Thoracic aorta (tissue), 2 donors: ENCODE data around the gene MROH9. TPM values are rescaled to one million over a fixed set of nuclear protein-coding genes. Genes with fewer than 3 reads are reported as not detected.

Source experiments
- ATAC-seq: fragments of 150-250 bp; one replicate; pipeline ENCODE4 v1.8.0; 2017; ENCODE audit warnings: low read depth; ENCODE audit not compliant: insufficient number of reproducible peaks, low FRiP score
- DNase-seq: peaks from one replicate; pipeline ENCODE4 v3.0.0-alpha.2; 2020; ENCODE audit warnings: low spot score
- H3K27ac ChIP-seq, 2 donors: fragments of 200-600 bp; sonication (generic); 1 replicate in 1 of 2; 2 replicates in 1 of 2; pipeline ENCODE4 v1.5.1; 2016; ENCODE audit warnings: mild to moderate bottlenecking in 2 of 2, moderate library complexity in 2 of 2
- H3K27me3 ChIP-seq: fragments of 200-600 bp; sonication (generic); replicated peaks from 2 replicates; pipeline ENCODE4 v1.6.0; 2016; ENCODE audit warnings: mild to moderate bottlenecking; ENCODE audit not compliant: insufficient read depth
- H3K36me3 ChIP-seq: fragments of 200-600 bp; sonication (generic); one replicate; pipeline ENCODE4 v1.5.1; 2016
- H3K4me1 ChIP-seq, 2 donors: fragments of 200-600 bp; sonication (generic); 1 replicate in 1 of 2; 2 replicates in 1 of 2; pipeline versions ENCODE4 v1.5.1 to v1.6.0; 2016; ENCODE audit warnings: low read depth in 2 of 2, mild to moderate bottlenecking in 1 of 2; ENCODE audit not compliant: control insufficient read depth in 1 of 2
- H3K4me3 ChIP-seq: fragments of 200-600 bp; sonication (generic); 2 replicates; pipeline ENCODE4 v1.5.1; 2016; ENCODE audit warnings: mild to moderate bottlenecking
- H3K9me3 ChIP-seq: fragments of 200-600 bp; sonication (generic); 2 replicates; pipeline ENCODE4 v1.5.1; 2016
- total RNA-seq, 2 donors: library from RNA; depleted of rRNA; stranded (reverse); fragments of >200 nt; gene quantifications; one replicate each; pipeline versions ENCODE4 v1.1.0 to v1.2.3, GENCODE V29; 2016
- TF ChIP-seq, protein P1 (sequence below): fragments of 200-600 bp; sonication (generic); IDR thresholded peaks from one replicate; pipeline ENCODE4 v1.5.1; 2019; ENCODE audit warnings: antibody characterized with exemption

MROH9 gene, protein sequence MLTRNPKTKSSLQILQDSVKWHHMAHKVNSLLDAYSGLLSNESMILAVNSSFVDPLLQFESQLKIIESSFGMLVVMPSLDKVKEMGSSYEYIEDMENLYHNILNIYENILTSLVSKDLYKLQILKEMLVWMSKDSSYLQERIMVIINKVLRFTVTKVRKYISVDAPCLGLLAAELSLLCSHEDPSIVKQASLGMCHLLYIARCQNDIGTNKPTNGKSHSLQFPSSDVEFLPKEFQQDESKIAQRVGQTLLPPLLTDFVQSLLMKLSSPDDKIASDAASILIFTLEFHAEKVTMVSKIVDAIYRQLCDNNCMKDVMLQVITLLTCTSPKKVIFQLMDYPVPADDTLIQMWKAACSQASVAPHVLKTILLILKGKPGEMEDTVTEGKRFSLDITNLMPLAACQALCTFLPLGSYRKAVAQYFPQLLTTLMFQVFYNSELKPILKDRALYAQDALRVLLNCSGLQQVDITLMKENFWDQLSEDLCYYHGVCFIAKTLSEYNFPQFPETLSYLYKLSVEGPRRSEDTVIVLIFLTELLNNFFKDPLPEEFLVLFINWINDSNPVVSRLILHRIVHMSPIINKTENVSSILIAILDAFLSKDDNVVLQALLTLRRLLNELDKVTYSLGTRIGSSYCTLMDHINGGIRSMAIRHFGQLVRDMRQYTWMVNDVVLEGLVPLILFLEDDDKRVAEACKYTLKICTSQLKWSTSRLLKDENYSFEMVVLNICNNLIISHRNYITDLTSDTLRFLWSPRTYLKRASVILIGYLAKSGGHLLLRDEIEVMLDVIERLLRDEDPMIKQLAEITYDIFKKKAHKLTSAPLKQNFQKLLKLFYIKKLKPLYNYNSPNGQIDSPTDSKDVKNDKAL
- not detected for total RNA-seq

DNA sequence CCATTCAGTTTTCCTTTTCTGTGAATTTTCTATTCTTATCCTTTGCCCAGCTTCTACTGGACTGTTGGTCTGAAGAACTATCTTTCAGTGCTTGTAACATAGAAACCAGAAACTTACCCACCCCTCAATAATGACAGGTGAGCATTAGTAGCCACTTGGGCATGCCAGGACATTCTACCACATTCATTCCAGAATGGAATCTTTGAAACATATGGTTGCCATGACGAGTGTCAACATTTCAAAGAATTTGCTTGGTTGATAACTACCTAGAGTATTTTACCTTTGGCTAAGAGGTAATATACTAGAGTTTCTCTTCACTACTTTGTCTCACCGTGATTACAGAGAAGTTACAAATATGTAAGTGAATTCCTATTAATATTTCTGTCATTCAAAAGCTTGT is at the start of gene MROH9:
Gene MROH9 (plus strand): TSS at position 304 of the 400 bp plus-strand sequence. CDS start 10,023 bp downstream, outside the sequence.
- ATAC-seq: no peak
- H3K36me3 ChIP-seq: no peaks in the 10 kb centered on the region
- peaks cover 0 to 6% of the 10 kb centered on the region in 2 donors for H3K4me1 ChIP-seq
- no peak within 1 kb of the TSS for H3K4me3 ChIP-seq
- DNase-seq: no peak
- H3K27ac ChIP-seq: no peak within 1 kb of the TSS
- no peaks in the 10 kb centered on the region for H3K9me3 ChIP-seq
- no peaks in the 10 kb centered on the region for H3K27me3 ChIP-seq
- TF ChIP-seq, protein P1, sequence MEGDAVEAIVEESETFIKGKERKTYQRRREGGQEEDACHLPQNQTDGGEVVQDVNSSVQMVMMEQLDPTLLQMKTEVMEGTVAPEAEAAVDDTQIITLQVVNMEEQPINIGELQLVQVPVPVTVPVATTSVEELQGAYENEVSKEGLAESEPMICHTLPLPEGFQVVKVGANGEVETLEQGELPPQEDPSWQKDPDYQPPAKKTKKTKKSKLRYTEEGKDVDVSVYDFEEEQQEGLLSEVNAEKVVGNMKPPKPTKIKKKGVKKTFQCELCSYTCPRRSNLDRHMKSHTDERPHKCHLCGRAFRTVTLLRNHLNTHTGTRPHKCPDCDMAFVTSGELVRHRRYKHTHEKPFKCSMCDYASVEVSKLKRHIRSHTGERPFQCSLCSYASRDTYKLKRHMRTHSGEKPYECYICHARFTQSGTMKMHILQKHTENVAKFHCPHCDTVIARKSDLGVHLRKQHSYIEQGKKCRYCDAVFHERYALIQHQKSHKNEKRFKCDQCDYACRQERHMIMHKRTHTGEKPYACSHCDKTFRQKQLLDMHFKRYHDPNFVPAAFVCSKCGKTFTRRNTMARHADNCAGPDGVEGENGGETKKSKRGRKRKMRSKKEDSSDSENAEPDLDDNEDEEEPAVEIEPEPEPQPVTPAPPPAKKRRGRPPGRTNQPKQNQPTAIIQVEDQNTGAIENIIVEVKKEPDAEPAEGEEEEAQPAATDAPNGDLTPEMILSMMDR: no peak

DNA sequence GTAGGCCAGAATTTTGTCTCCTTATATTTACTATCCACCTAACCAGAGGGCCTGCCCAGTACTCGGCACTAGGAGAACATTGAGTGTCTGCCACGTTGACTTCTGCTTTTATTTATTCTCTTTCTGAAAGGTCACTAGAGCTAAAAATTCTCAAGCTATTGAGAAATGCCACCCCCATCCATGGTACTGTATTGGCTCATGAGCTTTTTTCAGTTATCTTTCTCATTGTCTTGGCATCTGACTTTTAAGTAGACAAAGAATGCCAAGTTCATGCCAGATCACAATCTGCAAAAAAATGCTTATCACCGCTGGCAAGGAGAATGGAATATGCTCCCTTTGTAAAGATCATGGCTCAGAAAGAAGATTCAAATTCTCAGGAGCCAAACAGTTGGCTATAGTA is 49.8 kb upstream of the MROH9 start:
- peaks cover 8 to 22% of the 10 kb centered on the region in 2 donors for H3K4me1 ChIP-seq
- ATAC-seq: no peak

DNA sequence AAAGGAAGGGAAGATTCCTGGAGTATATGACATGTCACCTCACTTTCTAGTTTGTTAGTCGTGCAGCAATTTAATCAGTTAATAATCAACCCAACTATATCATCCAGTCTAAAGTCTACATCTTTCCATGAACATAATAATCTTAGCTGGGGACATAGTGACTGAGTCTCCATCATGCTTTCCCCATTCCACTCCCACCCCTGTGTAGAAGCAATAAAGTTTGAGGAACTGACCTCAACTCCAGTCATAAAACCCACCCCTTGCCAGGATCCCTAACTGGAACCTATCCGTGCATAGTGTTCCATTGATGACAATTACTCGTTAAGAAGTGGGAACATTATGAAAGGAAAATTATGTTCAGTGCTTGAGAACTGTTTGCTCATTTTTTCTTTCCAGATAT is 48.9 kb upstream of the MROH9 start:
- H3K9me3 ChIP-seq: no peaks in the 10 kb centered on the region
- TF ChIP-seq, protein P1: no peak
- H3K4me3 ChIP-seq: no peak overlapping the region
- no peak for ATAC-seq
- H3K27ac ChIP-seq: no peak overlapping the region
- no peaks in the 10 kb centered on the region for H3K36me3 ChIP-seq
- no peak for DNase-seq
- H3K27me3 ChIP-seq: no peaks in the 10 kb centered on the region
- H3K4me1 ChIP-seq: peaks cover 5 to 19% of the 10 kb centered on the region in 2 donors

More for the DNA sequence above, 49.8 kb upstream of the MROH9 start:
- H3K27ac ChIP-seq: no peak overlapping the region
- no peaks in the 10 kb centered on the region for H3K9me3 ChIP-seq
- no peak overlapping the region for H3K4me3 ChIP-seq
- H3K27me3 ChIP-seq: no peaks in the 10 kb centered on the region
- no peaks in the 10 kb centered on the region for H3K36me3 ChIP-seq
- DNase-seq: no peak
- TF ChIP-seq, protein P1: no peak

DNA sequence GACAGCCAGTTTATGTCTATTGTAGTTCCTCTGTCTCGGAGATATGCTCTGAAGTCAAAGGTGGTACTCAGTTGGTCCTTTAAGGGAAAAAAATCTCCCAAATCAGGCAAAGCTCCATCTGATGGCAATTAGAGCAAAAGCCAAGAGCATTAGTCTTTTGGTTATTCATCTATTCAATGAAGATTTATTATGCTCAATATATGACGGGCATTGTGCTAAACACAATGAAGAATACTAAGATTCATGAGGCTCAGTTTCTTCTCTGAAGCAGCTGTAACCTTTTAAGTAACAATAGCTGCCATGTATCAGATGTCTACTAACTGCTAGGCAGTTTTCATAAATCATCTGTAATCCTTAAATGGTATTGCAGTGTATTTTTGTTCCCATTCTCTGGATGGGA is 47.6 kb upstream of the MROH9 start:
- ATAC-seq (no peak), DNase-seq (no peak)
- peaks cover 0 to 7% of the 10 kb centered on the region in 2 donors for H3K4me1 ChIP-seq
- H3K4me3 ChIP-seq: no peak overlapping the region
- H3K27ac ChIP-seq: no peak overlapping the region
- H3K27me3 ChIP-seq: no peaks in the 10 kb centered on the region
- TF ChIP-seq, protein P1: no peak
- no peaks in the 10 kb centered on the region for H3K36me3 ChIP-seq
- H3K9me3 ChIP-seq: no peaks in the 10 kb centered on the region

DNA sequence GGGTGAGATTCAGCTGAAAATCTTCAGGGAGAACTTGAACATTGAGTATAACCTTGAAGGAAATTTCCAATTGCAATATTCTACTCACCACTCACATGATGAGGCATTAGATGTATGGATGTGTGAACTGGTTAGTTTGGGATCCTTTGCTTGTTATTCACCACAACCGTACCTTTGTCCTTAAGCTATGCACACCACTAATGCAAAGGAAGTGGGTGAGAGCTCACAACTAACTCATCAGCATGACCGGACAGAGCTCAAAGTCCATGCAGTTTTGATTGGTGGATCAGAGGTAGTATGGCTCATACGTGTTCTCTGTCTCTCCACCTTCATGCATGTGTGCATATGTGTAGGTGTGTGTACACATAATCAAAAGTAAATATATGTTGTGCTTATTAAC is 43.5 kb upstream of the MROH9 start:
- Histone ChIP-seq H3K4me3 (no peak overlapping the region), H3K27ac (no peak overlapping the region), H3K9me3 (no peaks in the 10 kb centered on the region), H3K27me3 (no peaks in the 10 kb centered on the region), H3K4me1 (peaks cover 2 to 4% of the 10 kb centered on the region in 2 donors), H3K36me3 (no peaks in the 10 kb centered on the region)
- TF ChIP-seq, protein P1: no peak
- no peak for DNase-seq
- ATAC-seq: no peak
